GM12878 (cell line): ENCODE measurements around the gene CLEC6A.

Experiments used
- CEBPB ChIP-seq, 2 experiments: fragments of 150-350 bp in 1 of 2; IDR thresholded peaks; 2 replicates each; pipeline ENCODE4 v1.6.1; 2012 to 2014; ENCODE audit warnings: low read depth in 2 of 2, low read length in 2 of 2, borderline replicate concordance in 1 of 2, inconsistent platforms in 1 of 2
- CREB1 ChIP-seq: IDR thresholded peaks from 2 replicates; pipeline ENCODE4 v1.6.1; 2012; ENCODE audit warnings: low read depth, mild to moderate bottlenecking, inconsistent platforms
- CTCF ChIP-seq, 3 experiments: IDR thresholded peaks in 2 of 3; conservative IDR thresholded peaks in 1 of 3; 2 replicates each; pipeline ENCODE4 v1.5.1; 2011; ENCODE audit warnings: low read depth in 3 of 3, low read length in 3 of 3, mild to moderate bottlenecking in 3 of 3, control low read depth in 2 of 3, moderate library complexity in 2 of 3, inconsistent platforms in 1 of 3, mixed read lengths in 1 of 3; ENCODE audit not compliant: control insufficient read depth in 2 of 3, insufficient read depth in 1 of 3; ENCODE audit errors: extremely low read depth in 1 of 3
- ELK1 ChIP-seq: IDR thresholded peaks from 2 replicates; pipeline ENCODE4 v1.6.1; 2012; ENCODE audit warnings: low read depth, low read length, improper control_type of control experiment
- MAX ChIP-seq: IDR thresholded peaks from 2 replicates; pipeline ENCODE4 v1.6.1; 2012; ENCODE audit warnings: low read depth, low read length, improper control_type of control experiment
- POLR2A ChIP-seq: IDR thresholded peaks from 2 replicates; pipeline ENCODE4 v1.6.1; 2011; ENCODE audit warnings: low read depth, mild to moderate bottlenecking, low read length
- SUZ12 ChIP-seq: fragments of 200-600 bp; sonication (generic); IDR thresholded peaks from one replicate; pipeline ENCODE4 v1.6.1; 2018; ENCODE audit warnings: antibody characterized with exemption, mild to moderate bottlenecking; ENCODE audit not compliant: unreplicated experiment
- ZNF274 ChIP-seq: IDR thresholded peaks from one replicate; pipeline ENCODE4 v1.8.0; 2011; ENCODE audit not compliant: insufficient read length, insufficient read depth

- TF ChIP-seq CTCF (IDR thresholded peaks at IDR 0.05 in 2 of 3, conservative IDR thresholded peaks at IDR 0.05 in 1 of 3; ENCODE audit: control insufficient read depth in 2 of 3, extremely low read depth in 1 of 3, insufficient read depth in 1 of 3, low read depth in 3 of 3, low read length in 3 of 3), result no peak
- TF ChIP-seq ZNF274, result no peak
- no peak for TF ChIP-seq CREB1
- TF ChIP-seq POLR2A, result no peak
- no peak for TF ChIP-seq SUZ12
- TF ChIP-seq MAX, result no peak
- TF ChIP-seq ELK1, result no peak
- TF ChIP-seq CEBPB (IDR thresholded peaks at IDR 0.05; ENCODE audit: borderline replicate concordance in 1 of 2, low read depth in 2 of 2, low read length in 2 of 2), result no peak
Observed at GRCh38 chr12:8517971-8518370, 62.2 kb downstream of the CLEC6A start.
